Measurements from ENCODE around the gene DENND6B.

- TF ChIP-seq, protein P1, sequence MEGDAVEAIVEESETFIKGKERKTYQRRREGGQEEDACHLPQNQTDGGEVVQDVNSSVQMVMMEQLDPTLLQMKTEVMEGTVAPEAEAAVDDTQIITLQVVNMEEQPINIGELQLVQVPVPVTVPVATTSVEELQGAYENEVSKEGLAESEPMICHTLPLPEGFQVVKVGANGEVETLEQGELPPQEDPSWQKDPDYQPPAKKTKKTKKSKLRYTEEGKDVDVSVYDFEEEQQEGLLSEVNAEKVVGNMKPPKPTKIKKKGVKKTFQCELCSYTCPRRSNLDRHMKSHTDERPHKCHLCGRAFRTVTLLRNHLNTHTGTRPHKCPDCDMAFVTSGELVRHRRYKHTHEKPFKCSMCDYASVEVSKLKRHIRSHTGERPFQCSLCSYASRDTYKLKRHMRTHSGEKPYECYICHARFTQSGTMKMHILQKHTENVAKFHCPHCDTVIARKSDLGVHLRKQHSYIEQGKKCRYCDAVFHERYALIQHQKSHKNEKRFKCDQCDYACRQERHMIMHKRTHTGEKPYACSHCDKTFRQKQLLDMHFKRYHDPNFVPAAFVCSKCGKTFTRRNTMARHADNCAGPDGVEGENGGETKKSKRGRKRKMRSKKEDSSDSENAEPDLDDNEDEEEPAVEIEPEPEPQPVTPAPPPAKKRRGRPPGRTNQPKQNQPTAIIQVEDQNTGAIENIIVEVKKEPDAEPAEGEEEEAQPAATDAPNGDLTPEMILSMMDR (IDR thresholded peaks at IDR 0.05): no peak
- no peak for TF ChIP-seq POLR2A (IDR thresholded peaks at IDR 0.05)
Observed at GRCh38 chr22:50319503-50319951, 7.3 kb downstream of the DENND6B start.

Measured in vagina (tissue), 2 donors.